Measurements from ENCODE around the gene COX6B2.
"Not testable (repeated sequence)": the region's sequence is repeated elsewhere in the genome, so short reads cannot be mapped to it uniquely, and the experiment has no call there.

The COX6B2 gene

GRCh38 chr19:55341595-55342531 lies 12.7 kb downstream of the COX6B2 start:
- DNase-seq (ENCODE audit: low spot score) = no peak

GRCh38 chr19:55341171-55341588 lies 13.3 kb downstream of the COX6B2 start:
- no peak for DNase-seq (ENCODE audit: low spot score)

GRCh38 chr19:55340784-55341147 lies 13.8 kb downstream of the COX6B2 start:
- no peak for DNase-seq (ENCODE audit: low spot score)

GRCh38 chr19:55339889-55340783 lies 14.4 kb downstream of the COX6B2 start:
- DNase-seq (ENCODE audit: low spot score) = no peak

- peak; percentile 100 for DNase-seq (ENCODE audit: low spot score)
Observed at GRCh38 chr19:55339105-55339888, 15.2 kb downstream of the COX6B2 start, which contains the start of gene KMT5C. KMT5C (plus strand) TSS chr19:55339876; CDS start chr19:55341937, 2,061 bp downstream.

GRCh38 chr19:55336101-55336500 lies 18.4 kb downstream of the COX6B2 start:
- no peak for DNase-seq (ENCODE audit: low spot score)

GRCh38 chr19:55333870-55334269 lies 20.6 kb downstream of the COX6B2 start:
- no peak for DNase-seq (ENCODE audit: low spot score)

GRCh38 chr19:55329791-55330190 lies 24.7 kb downstream of the COX6B2 start:
- DNase-seq (ENCODE audit: low spot score) = not testable (repeated sequence)

GRCh38 chr19:55328774-55329318 lies 25.7 kb downstream of the COX6B2 start:
- DNase-seq (ENCODE audit: low spot score) = not testable (repeated sequence)

- no peak for DNase-seq (ENCODE audit: low spot score)
Observed at GRCh38 chr19:55325172-55325571, 29.3 kb downstream of the COX6B2 start, which contains the start of gene TMEM150B. TMEM150B (minus strand) TSS chr19:55325341; CDS start chr19:55321036, 4,305 bp downstream.

- DNase-seq (ENCODE audit: low spot score) = no peak
Observed at GRCh38 chr19:55324662-55325061, 29.9 kb downstream of the COX6B2 start.

- DNase-seq (ENCODE audit: low spot score) = no peak
Observed at GRCh38 chr19:55322204-55322885, 32.2 kb downstream of the COX6B2 start.

GRCh38 chr19:55321466-55322137 lies 32.9 kb downstream of the COX6B2 start:
- DNase-seq (ENCODE audit: low spot score) = no peak

GRCh38 chr19:55320844-55321419 lies 33.6 kb downstream of the COX6B2 start:
- no peak for DNase-seq (ENCODE audit: low spot score)

- DNase-seq (ENCODE audit: low spot score) = no peak
Observed at GRCh38 chr19:55319785-55320184, 34.7 kb downstream of the COX6B2 start.

GRCh38 chr19:55316646-55317045 lies 37.9 kb downstream of the COX6B2 start:
- DNase-seq (ENCODE audit: low spot score) = no peak

GRCh38 chr19:55315956-55316525 lies 38.5 kb downstream of the COX6B2 start:
- DNase-seq (ENCODE audit: low spot score) = no peak

GRCh38 chr19:55314396-55314795 lies 40.1 kb downstream of the COX6B2 start:
- DNase-seq (ENCODE audit: low spot score) = no peak

Data from kidney capillary endothelial cell (primary cell).